Neural progenitor cell (in vitro differentiated cells): ENCODE results near the gene ROPN1B. TPM values are rescaled to one million over a fixed set of nuclear protein-coding genes. Genes with fewer than 3 reads are reported as not detected.

Experiments used
- DNase-seq: peaks from one replicate; pipeline ENCODE4 v3.0.0-alpha.2; 2016; ENCODE audit warnings: low spot score
- H2AFZ ChIP-seq: fragments of 200-600 bp; sonication (generic); replicated peaks from 2 replicates; pipeline ENCODE4 v1.6.1; 2016; ENCODE audit warnings: antibody characterized with exemption
- H3F3A ChIP-seq: fragments of 200-600 bp; sonication (generic); 2 replicates; pipeline ENCODE4 v1.6.1; 2016; ENCODE audit warnings: antibody characterized with exemption, low read depth
- H3K27ac ChIP-seq: fragments of 200-600 bp; sonication (generic); 2 replicates; pipeline ENCODE4 v1.5.1; 2016; ENCODE audit warnings: mild to moderate bottlenecking
- H3K27me3 ChIP-seq: fragments of 200-600 bp; sonication (generic); 2 replicates; pipeline ENCODE4 v1.6.1; 2016; ENCODE audit warnings: mild to moderate bottlenecking, moderate library complexity
- H3K36me3 ChIP-seq: fragments of 200-600 bp; sonication (generic); 2 replicates; pipeline ENCODE4 v1.5.1; 2016
- H3K4me1 ChIP-seq: fragments of 200-600 bp; sonication (generic); 2 replicates; pipeline ENCODE4 v1.6.1; 2016; ENCODE audit warnings: mixed run types
- H3K4me2 ChIP-seq: fragments of 200-600 bp; sonication (generic); 2 replicates; pipeline ENCODE4 v1.6.1; 2016
- H3K4me3 ChIP-seq: fragments of 200-600 bp; sonication (generic); 2 replicates; pipeline ENCODE4 v1.5.1; 2016
- H3K79me2 ChIP-seq: fragments of 200-600 bp; sonication (generic); 2 replicates; pipeline ENCODE4 v1.6.1; 2016; ENCODE audit warnings: low read depth
- H3K9ac ChIP-seq: fragments of 200-600 bp; sonication (generic); 2 replicates; pipeline ENCODE4 v1.6.1; 2016
- H3K9me3 ChIP-seq: fragments of 200-600 bp; sonication (generic); 2 replicates; pipeline ENCODE4 v1.5.1; 2016; ENCODE audit warnings: low read depth
- H4K20me1 ChIP-seq: fragments of 200-600 bp; sonication (generic); 2 replicates; pipeline ENCODE4 v1.6.1; 2016; ENCODE audit warnings: low read depth
- H3K27ac Mint-ChIP-seq: 3 replicates; pipeline ENCODE4 v1.8.0; 2021; ENCODE audit warnings: mixed read lengths
- H3K27me3 Mint-ChIP-seq: 2 replicates; pipeline ENCODE4 v1.8.0; 2022; ENCODE audit warnings: low read depth, mild to moderate bottlenecking, inconsistent platforms, moderate library complexity, mixed read lengths; ENCODE audit not compliant: insufficient read depth
- H3K36me3 Mint-ChIP-seq: 3 replicates; pipeline ENCODE4 v1.8.0; 2021; ENCODE audit warnings: mixed read lengths
- H3K4me1 Mint-ChIP-seq: 3 replicates; pipeline ENCODE4 v1.8.0; 2021; ENCODE audit warnings: mixed read lengths
- H3K4me3 Mint-ChIP-seq: 3 replicates; pipeline ENCODE4 v1.8.0; 2021; ENCODE audit warnings: mild to moderate bottlenecking, moderate library complexity, mixed read lengths
- H3K9me3 Mint-ChIP-seq: 3 replicates; pipeline ENCODE4 v1.8.0; 2020; ENCODE audit warnings: mixed read lengths
- EZH2 ChIP-seq: fragments of 200-600 bp; sonication (generic); IDR thresholded peaks from 2 replicates; pipeline ENCODE4 v1.6.1; 2017; ENCODE audit warnings: antibody characterized with exemption, mild to moderate bottlenecking, moderate library complexity
- EZH2phosphoT487 ChIP-seq: fragments of 200-600 bp; sonication (generic); IDR thresholded peaks from 2 replicates; pipeline ENCODE4 v1.6.1; 2017; ENCODE audit warnings: antibody characterized with exemption
- total RNA-seq: library from RNA; depleted of rRNA; stranded (reverse); fragments of >200 nt; gene quantifications from 2 replicates; pipeline ENCODE4 v1.2.3, GENCODE V29; 2015; ENCODE audit warnings: low replicate concordance
- TF ChIP-seq, protein P1 (sequence below): fragments of 200-600 bp; sonication (generic); IDR thresholded peaks from 2 replicates; pipeline ENCODE4 v1.5.1; 2017; ENCODE audit warnings: antibody characterized with exemption, mild to moderate bottlenecking

The ROPN1B gene
- total RNA-seq, 1 donor from 2014 or later: not detected

- Histone ChIP-seq H3K4me2 (no peak overlapping the region), H3K27ac (no peak overlapping the region), H3K9ac (no peak overlapping the region), H2AFZ (no peak overlapping the region), H3K4me3 (no peak overlapping the region), H3F3A (no peaks in the 10 kb centered on the region), H4K20me1 (no peaks in the 10 kb centered on the region), H3K79me2 (no peaks in the 10 kb centered on the region), H3K4me1 (no peaks in the 10 kb centered on the region), H3K36me3 (no peaks in the 10 kb centered on the region), H3K27me3 (no peaks in the 10 kb centered on the region), H3K9me3 (no peaks in the 10 kb centered on the region)
- Mint-ChIP-seq H3K4me3 (no peak overlapping the region), H3K27ac (no peak overlapping the region), H3K4me1 (no peaks in the 10 kb centered on the region), H3K27me3 (peaks cover 2% of the 10 kb centered on the region), H3K36me3 (peaks cover 8% of the 10 kb centered on the region), H3K9me3 (peaks cover 18% of the 10 kb centered on the region)
- no peak for TF ChIP-seq EZH2
- TF ChIP-seq, protein P1, sequence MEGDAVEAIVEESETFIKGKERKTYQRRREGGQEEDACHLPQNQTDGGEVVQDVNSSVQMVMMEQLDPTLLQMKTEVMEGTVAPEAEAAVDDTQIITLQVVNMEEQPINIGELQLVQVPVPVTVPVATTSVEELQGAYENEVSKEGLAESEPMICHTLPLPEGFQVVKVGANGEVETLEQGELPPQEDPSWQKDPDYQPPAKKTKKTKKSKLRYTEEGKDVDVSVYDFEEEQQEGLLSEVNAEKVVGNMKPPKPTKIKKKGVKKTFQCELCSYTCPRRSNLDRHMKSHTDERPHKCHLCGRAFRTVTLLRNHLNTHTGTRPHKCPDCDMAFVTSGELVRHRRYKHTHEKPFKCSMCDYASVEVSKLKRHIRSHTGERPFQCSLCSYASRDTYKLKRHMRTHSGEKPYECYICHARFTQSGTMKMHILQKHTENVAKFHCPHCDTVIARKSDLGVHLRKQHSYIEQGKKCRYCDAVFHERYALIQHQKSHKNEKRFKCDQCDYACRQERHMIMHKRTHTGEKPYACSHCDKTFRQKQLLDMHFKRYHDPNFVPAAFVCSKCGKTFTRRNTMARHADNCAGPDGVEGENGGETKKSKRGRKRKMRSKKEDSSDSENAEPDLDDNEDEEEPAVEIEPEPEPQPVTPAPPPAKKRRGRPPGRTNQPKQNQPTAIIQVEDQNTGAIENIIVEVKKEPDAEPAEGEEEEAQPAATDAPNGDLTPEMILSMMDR: no peak
- TF ChIP-seq EZH2phosphoT487: no peak
- no peak for DNase-seq
Observed at GRCh38 chr3:126005951-126006350, 37.0 kb downstream of the ROPN1B start.

GRCh38 chr3:126008219-126008618, 39.2 kb downstream of the ROPN1B start:
- Mint-ChIP-seq H3K36me3 (peaks cover 15% of the 10 kb centered on the region), H3K4me1 (peaks cover 2% of the 10 kb centered on the region), H3K4me3 (no peak overlapping the region), H3K27ac (no peak overlapping the region), H3K9me3 (no peaks in the 10 kb centered on the region), H3K27me3 (peaks cover 2% of the 10 kb centered on the region)
- Histone ChIP-seq H3F3A (no peaks in the 10 kb centered on the region), H3K27ac (no peak overlapping the region), H3K27me3 (no peaks in the 10 kb centered on the region), H3K79me2 (no peaks in the 10 kb centered on the region), H3K4me3 (no peak overlapping the region), H3K36me3 (no peaks in the 10 kb centered on the region), H3K4me2 (no peak overlapping the region), H3K9ac (no peak overlapping the region), H4K20me1 (no peaks in the 10 kb centered on the region), H3K4me1 (no peaks in the 10 kb centered on the region), H3K9me3 (no peaks in the 10 kb centered on the region), H2AFZ (no peak overlapping the region)
- no peak for DNase-seq
- TF ChIP-seq EZH2phosphoT487: no peak
- TF ChIP-seq EZH2: no peak
- TF ChIP-seq, protein P1: no peak

DNA sequence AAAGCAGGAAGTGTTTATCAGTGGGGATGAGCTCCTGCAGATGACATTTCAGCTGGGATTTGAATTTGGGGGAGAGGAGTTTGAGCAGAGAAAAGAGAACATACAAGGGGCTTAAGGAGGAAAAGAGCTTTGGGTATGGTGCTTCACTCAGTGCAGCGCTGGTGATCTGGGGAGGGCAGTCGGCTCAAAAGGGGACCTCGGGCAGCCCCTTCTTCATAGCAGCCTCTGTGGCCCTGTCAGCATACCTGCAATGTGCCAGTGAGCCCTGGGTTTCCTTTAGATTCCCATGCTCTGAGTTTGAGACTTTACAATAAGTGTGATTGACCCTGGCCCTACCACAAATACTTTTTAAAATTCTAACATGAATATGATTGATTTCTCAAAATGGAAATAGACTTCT, 40.2 kb downstream of the ROPN1B start:
- H3F3A ChIP-seq: no peaks in the 10 kb centered on the region
- H3K4me3 ChIP-seq: no peak overlapping the region
- Mint-ChIP-seq H3K27me3 (peaks cover 4% of the 10 kb centered on the region), H3K36me3 (peaks cover 17% of the 10 kb centered on the region), H3K4me3 (no peak overlapping the region), H3K9me3 (no peaks in the 10 kb centered on the region), H3K4me1 (peaks cover 11% of the 10 kb centered on the region), H3K27ac (no peak overlapping the region)
- peaks cover 6% of the 10 kb centered on the region for H3K4me1 ChIP-seq
- H3K4me2 ChIP-seq: no peak overlapping the region
- no peak for DNase-seq
- H3K27me3 ChIP-seq: no peaks in the 10 kb centered on the region
- TF ChIP-seq, protein P1: no peak
- TF ChIP-seq EZH2phosphoT487 (no peak), EZH2 (no peak)
- H4K20me1 ChIP-seq: no peaks in the 10 kb centered on the region
- H3K27ac ChIP-seq: no peak overlapping the region
- no peak overlapping the region for H2AFZ ChIP-seq
- H3K79me2 ChIP-seq: no peaks in the 10 kb centered on the region
- no peaks in the 10 kb centered on the region for H3K36me3 ChIP-seq
- no peaks in the 10 kb centered on the region for H3K9me3 ChIP-seq
- no peak overlapping the region for H3K9ac ChIP-seq
